LHCN-M2 (cell line): ENCODE measurements around the gene CDH5. TPM values are rescaled to one million over a fixed set of nuclear protein-coding genes. Genes with fewer than 3 reads are reported as not detected.

ENCODE experiments used
- DNase-seq: peaks from one replicate; pipeline ENCODE4 v3.0.0-alpha.2; 2012; ENCODE audit warnings: low read depth
- total RNA-seq: library from RNA; depleted of rRNA; stranded (reverse); fragments of >200 nt; gene quantifications from 2 replicates; pipeline ENCODE4 v1.2.3, GENCODE V29; 2014

The CDH5 gene
- total RNA-seq, 1 experiment from 2014 or later, result not detected

DNA sequence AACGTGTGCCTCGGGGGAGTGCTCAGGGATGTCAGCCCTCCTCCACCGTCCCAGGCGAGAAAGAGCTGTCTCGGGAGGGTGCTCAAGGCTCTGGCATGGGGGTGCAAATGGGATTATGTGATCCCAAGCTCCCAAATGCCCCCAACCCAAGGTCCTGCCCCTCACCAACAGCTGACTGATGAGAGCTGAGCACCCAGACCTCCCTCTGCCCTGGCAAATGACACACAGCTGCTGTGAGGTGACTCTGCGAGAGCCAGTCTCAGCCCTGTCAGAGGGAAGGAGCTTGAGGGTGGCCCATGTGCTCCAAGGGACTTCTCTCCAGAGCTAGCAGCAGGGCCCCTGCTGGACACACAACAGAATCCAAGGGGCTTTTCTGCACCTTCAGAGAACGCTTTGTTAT, 7.7 kb downstream of the CDH5 start:
- no peak for DNase-seq

DNA sequence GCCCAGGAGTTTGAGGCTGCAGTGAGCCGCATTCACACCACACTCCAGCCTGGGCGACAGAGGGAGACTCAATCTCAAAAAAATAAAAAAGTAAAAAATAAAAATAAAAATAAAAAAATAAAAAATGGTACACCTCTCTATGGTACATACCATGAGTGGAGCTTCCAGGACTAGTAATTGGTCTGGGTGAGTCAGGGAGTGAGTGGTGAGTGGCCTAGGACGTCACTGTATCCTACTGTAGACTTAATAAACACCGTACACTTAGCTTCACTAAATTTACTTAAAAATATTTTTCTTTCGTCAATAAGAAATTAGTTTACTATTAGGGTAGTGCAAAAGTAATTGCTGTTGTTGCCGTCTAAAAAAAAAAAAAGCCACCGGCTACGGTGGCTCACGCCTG, 9.0 kb downstream of the CDH5 start:
- DNase-seq, result no peak

DNA sequence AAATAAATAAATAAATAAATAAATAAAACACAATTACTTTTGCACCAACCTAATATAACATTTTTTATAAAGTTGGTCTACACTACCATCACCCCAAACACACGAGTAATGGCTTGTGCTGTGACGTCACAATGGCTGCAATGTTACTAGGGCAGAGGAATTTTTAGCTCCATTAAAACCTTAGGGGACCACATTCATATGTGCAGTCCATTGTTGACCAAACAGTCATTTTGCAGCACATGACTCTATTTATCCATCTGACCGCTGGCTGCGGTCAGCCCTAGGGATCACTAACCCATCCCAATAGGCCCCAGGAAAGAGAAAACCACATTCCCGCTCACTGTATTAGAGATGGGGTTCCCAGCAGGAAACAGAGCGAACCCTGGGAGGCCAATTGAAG, 9.6 kb downstream of the CDH5 start:
- no peak for DNase-seq

DNA sequence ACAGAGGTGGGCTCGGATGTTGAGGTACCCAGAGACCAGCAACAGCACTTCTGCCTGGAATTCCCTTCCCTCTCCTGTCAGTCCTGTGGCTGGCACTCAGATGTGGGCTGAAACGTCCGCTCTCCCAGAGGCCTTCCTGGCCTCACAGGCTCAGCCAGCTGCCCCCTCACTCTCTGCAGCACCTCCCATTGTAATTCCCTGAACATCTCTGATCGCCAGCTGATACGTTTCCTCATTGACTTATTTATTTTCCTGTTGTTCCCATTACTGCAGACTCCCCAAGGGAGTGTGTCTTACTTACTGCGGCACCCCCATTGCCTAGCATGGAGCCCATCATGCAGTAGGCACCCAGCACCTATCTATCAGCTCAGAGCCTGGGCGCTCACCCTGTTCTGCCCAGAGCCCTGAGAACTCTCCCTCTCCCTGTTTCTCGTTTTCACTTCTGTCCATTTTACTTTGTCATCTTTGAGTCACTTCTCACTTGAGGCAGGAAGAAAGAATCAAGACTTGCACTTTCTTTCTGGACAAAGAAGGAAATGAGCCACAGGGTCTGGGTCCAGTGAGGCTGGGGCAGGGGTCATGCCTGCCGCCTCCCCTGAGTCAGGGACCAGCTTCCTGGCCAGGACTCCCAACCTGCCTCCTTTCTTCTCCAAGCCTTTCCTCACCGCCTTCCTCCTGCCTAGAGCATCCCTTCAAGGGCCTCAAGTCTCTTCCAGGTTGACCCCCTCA, 10.2 kb downstream of the CDH5 start:
- no peak for DNase-seq

DNA sequence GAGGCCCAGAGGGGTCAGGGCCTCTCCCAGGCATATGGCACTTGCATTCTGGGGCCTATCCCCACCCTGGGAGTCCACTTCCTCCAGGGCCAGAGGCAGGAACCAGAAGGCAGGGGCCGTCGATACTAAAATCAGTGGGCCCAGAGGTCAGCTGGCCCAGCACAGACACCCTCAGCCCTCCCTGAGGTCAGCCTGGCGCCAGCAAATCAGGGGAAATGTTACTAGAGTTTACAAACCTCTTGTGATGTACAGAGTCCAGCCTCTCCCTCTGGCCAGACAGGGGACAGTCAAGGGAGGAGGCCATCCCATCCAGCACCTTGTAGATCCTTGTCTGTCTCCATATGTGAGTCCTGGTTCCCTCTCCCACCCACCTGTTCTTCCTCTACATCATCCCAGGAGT, 10.8 kb downstream of the CDH5 start:
- DNase-seq, result no peak

DNA sequence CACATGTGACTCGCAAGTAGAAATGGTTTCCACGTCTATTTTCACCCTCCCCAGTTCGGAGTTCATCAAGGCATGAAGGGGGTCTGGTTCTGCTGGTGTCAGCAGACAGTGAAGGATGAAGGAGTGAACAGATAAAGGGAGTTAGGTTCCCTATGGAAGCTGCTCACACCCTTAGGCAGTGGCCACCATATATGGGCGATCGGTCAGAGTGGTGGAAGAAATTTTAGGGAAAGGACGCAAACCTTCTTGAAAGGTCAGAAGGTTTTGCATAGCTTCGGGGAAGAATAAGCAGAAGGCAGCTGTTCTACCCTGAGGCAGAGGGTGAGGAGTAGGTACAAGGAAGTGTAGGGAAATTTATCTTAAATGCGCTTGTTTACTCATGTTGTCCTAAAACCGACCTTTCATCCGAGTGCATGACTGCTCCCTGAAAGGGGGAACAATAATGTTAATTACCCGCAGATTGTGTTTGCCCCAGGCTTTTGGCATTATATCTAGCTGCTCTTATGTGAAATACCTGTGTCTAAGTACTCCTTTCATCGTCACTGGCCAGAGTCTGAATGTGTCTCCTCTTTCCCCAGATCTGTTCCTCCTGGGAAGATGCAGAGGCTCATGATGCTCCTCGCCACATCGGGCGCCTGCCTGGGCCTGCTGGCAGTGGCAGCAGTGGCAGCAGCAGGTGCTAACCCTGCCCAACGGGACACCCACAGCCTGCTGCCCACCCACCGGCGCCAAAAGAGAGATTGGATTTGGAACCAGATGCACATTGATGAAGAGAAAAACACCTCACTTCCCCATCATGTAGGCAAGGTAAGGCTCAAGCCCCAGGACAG, 12.5 kb downstream of the CDH5 start:
- DNase-seq, result no peak

DNA sequence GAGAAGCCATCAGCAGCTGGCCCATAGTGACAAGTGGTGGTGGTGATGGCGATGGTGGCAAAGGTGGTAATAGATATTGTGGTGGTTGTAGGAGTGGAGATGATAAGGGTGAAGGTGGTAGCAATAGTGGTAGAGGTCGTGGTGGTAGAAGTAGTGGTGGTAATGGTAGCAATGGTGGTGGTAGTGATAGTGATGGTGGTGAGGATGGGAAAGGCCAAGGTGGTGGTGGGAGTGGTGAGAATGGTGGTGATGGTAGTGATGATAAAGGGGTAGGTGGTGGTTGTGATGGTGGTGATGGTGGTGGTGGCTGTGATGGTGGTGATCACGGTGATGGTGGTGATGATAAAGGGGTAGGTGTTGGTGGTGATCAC, 13.1 kb downstream of the CDH5 start:
- DNase-seq, result no peak

DNA sequence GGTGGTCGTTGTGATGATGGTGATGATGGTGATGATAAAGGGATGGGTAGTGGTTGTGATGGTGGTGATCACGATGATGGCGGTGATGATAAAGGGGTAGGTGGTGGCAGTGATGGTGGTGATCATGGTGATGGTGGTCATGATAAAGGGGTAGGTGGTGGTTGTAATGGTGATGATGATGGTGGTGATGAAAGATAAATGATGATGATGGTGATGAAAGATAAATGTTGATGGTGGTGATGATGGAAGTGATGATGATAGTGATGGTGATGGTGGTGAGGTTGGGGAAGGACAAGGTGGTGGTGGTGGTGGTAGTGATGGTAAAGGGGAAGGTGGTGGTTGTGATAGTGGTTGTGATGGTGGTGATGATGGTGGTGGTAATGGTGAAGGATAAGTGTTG, 13.9 kb downstream of the CDH5 start:
- DNase-seq, result no peak

DNA sequence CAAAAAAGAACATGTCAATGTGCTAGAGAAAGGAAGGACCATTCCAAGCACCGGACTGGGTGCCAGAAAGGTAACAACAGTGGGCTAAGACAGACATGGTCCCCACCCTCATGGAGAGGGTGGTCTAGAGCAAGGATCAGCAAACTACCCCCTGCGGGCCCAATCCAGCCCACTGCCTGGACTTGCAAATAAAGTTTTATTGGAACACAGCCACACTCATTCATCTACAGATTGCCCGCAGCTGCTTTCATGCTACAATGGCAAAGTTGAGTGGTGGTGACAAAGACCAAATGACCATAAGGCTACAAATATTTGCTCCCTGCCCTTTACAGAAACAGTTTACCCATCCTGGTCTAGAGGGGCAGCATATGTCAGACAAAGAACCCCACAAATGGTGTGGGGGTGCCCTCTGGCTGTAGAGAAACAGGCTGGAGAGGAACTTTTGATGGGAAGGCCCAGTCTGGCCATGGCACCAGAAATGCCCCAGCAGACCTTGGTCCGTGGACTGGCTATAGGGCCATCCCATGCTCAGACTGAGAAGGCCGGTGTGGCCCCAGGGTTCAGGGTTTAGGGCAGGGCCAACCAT, 15.2 kb downstream of the CDH5 start:
- DNase-seq, result no peak

DNA sequence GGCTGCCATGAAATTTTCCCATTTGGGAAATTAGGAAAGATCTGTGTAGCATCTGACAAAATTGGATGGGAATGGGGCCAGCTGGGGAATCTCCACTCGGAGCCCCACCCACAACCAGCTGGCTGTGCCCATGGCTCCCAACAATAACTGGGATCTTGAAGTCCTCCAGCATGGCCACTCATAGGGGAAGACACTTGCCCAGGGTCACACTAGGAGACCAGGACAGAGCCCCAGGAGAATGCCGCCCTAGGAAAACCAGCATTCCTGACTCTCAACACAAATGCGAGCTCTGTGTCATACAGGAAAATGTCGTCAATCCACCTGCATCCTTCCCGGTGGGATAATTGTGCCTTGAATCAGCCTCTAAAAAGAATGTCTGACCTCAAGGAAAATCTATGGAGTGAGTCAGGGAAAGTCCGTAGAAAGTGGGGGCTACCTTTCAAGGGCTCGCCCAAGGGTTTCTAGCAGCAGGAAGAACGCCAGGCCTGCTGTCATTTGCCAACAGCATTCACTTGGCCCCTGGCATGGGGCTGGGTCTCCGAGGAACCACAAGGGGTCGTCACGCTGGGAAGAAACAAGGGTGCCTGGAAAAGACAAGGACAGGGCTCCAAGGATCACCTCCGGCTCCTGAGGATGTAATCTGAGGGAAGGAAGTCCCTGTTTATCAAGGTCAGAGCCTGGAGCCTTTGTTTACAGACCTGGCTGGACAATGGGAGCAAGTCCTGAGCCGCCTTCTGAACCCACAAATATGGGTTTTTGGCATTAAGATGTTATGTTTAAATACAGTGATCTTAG, 15.9 kb downstream of the CDH5 start:
- DNase-seq, result peak; percentile 28

DNA sequence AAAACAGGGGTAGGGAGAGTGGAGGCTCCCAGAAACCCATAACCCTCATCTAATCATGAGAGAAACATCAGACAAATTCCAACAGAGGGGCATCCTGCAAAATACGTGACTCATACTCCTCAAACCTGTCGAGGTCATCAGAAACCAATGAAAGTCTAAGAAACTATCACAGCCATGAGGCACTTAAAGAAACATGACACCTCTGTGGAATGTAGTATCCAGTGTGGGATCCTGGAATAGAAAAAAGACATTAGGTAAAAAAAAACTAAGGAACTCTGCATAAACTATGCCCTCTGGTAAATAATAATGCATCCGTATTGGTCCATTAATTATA, 16.4 kb downstream of the CDH5 start:
- peak; percentile 74 for DNase-seq

DNA sequence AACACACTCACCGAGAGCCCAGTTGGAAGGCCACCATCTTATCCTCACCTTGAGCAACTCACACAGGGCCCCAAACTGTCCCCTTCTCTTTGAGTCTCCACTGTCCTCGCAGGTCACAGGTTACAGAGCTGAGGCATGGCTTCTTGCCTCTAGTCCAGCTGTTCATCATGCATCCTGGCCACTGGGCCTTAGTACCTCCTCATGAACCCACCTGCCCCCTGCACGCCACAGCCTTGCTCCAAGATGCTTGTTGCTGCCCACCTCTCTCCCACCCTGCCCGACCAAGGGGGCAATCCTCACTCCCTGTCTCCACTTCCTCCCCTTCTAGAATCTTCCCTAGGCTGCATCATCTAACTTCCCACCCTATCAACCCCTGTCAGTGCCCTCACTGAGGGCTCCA, 17.1 kb downstream of the CDH5 start:
- DNase-seq, result no peak

DNA sequence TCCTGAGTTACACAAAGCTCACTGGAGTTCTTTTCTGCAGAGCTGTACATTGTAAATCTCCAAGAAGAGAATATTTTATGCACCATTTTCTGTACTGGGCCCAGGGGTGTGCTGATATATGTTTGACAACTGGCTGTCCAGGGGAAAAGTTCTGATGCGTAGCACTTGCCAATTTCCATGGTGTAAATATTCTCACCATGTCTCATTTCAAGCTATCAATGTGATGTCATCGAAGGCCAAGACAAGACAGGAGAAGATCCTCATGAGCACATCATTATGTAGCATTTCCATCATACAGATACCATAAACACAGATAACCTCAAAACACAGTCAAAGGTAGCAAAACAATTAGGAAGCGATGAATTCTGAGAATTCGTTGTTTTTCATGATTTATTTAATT, 18.9 kb downstream of the CDH5 start:
- DNase-seq, result no peak

DNA sequence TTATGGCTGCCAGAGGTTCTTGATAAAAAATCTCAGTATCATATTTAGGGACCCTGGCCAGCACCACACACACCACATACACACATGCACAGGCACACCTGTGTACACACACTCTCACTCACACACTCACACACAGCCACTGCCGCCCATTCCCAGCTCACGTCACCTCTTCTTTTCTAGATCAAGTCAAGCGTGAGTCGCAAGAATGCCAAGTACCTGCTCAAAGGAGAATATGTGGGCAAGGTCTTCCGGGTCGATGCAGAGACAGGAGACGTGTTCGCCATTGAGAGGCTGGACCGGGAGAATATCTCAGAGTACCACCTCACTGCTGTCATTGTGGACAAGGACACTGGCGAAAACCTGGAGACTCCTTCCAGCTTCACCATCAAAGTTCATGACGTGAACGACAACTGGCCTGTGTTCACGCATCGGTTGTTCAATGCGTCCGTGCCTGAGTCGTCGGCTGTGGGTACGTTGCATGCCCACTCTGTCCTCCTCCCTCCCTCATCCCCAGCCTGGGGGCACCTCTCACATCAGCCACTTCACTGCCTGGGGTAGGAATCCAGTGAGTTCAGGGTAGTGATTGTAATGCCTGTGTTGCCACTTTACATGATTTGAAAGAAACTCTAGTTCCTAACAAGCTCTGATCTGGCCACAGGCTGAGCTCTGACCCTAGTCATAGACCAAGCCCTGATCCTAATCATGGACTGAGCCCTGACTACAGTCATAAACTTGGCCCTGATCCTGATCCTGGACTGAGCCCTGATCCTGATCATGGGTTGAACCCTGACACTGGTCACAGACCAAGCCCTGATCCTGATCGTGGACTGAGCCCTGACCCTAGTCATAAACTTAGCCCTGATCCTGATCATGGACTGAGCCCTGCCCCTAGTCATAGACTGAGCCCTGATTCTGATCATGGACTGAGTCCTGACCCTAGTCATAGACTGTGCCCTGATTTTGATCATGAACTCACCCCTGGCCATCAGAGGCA, 20.4 kb downstream of the CDH5 start:
- no peak for DNase-seq

DNA sequence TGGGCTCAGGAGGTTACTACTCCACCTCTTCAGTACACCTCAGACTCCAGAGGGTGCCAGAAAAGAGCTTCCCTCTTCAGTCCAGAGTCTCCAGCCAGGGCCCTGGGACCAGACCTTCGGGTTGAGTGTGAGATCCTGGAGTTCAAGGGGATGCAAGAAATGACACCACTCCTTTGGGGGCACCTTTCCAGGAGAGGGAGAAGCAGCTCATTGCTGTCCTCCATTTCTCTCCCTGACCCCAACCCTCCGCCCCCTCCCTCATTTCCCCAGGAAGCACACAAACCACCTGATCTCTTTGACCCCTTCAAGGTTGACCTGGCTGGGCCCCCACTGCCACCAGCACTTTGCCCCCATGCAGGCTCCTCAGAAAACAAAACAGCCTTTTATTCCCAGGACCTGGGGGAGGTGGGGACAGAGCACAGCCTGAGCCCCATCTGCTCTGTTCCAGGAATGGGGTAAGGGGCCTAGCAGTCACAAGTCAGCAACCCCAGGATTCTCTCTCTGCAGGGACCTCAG, 21.4 kb downstream of the CDH5 start:
- no peak for DNase-seq

DNA sequence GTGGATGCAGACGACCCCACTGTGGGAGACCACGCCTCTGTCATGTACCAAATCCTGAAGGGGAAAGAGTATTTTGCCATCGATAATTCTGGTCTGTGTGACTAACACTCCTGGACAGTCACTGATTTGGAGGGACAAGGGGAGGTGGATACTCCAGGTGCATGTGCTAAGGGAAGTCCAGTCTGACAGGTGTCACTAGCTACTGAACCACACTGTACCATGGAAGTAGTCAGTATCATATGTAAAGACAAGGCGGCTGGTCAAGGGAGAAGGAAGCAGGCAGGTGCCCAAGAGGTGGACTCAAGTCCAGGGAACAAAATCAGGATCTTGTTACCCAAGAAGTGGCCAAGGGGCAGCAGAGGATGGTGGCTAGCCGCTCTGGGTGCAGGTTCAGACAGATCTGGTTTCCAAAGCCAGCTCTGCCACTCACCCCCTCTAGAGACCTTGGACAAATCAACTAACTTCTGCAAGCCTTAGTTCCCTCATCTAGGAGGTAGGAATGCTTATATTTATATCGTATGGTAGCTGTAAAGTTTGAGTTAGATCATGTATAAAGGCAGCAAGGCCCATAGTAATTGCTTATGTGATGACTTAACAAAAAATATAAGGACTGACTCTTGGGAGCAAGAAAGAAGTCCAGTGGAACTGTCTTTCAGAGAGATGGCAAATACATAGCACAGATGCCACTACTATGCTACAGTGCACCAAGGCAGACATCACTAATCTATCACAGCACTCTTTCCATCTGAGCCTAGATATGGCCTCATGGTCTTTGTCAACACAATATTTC, 22.1 kb downstream of the CDH5 start:
- DNase-seq, result no peak

DNA sequence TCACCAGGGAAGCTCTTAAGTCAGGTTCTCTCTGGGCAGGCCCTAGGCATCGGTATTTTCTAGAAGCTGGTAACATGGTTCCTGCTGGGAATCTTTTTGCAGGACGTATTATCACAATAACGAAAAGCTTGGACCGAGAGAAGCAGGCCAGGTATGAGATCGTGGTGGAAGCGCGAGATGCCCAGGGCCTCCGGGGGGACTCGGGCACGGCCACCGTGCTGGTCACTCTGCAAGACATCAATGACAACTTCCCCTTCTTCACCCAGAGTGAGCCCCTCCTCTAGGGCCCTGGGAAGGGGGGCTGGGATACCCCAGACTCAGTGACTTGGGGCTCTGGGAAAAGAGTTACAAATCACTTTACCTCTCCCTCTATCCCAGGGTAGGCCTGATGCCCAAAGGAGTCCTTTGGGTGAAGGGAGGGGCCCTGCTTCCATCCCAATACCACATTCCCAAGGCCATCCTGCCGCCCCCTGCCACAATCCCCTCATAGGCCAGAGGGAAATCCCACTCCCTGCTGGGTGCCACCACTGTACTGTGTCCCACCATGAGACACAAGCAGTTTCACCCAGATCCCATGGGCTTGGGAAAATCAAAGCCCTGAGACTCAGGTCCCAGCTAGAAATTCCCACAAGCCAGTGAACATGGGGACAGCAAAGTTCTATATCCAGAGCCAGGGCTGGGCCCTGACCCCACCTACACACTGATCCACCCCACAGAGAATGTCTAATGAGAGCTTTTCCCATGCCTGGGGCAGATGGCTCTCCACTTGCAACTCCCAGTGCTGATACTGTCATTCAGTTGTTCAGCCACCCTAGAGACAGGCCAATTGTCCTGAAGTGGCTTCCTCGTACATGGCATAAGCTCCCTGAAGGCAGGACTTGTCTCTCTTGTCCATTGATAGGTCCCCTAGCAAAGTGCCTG, 23.0 kb downstream of the CDH5 start:
- no peak for DNase-seq

DNA sequence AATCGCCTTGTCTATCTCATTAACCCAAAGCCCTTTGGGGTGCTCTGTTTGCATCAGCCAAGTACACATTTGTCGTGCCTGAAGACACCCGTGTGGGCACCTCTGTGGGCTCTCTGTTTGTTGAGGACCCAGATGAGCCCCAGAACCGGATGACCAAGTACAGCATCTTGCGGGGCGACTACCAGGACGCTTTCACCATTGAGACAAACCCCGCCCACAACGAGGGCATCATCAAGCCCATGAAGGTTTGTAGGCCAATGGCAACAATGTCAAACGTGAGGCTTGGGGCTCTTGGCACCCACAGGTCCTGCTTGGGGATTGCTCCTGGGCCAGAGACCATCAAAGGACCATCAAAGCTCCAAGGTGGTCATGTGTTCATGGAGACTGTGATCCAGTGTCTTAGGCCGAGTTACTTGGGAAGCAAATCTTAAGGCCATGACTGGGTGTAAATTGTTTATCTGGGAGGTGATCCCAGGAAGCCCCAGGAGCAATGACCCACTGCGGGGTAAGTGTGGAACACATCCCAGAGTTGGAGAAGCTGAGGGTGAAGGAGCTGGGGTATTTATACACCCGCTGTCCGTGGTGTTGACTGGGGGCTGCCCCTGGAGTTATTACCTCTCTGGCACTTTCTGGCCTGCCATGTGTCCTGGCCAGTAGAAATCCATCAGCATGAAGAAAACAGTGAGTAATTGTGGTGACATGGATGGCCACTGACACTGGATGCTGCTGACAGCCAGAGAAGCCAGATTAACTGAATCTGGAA, 24.0 kb downstream of the CDH5 start:
- no peak for DNase-seq
